Rectal smooth muscle tissue (tissue), 1 donor: ENCODE measurements around the gene CHST9.
"Not testable (repeated sequence)": the region's sequence is repeated elsewhere in the genome, so short reads cannot be mapped to it uniquely, and the experiment has no call there.

ENCODE experiments used
- H3K27ac ChIP-seq: one replicate; pipeline ENCODE4 v1.7.0; 2013; ENCODE audit warnings: low read depth, low read length, inconsistent platforms
- H3K27me3 ChIP-seq: one replicate; pipeline ENCODE4 v1.7.0; 2013; ENCODE audit warnings: low read length; ENCODE audit not compliant: control insufficient read depth, insufficient read depth
- H3K36me3 ChIP-seq: one replicate; pipeline ENCODE4 v1.7.0; 2013; ENCODE audit warnings: low read length; ENCODE audit not compliant: control insufficient read depth, insufficient read depth
- H3K4me1 ChIP-seq: one replicate; pipeline ENCODE4 v1.7.0; 2013; ENCODE audit warnings: low read length; ENCODE audit not compliant: control insufficient read depth, insufficient read depth
- H3K4me3 ChIP-seq: one replicate; pipeline ENCODE4 v1.7.0; 2013; ENCODE audit warnings: low read length
- H3K9ac ChIP-seq: one replicate; pipeline ENCODE4 v1.7.0; 2013; ENCODE audit warnings: low read length

CHST9 gene

GRCh38 chr18:27149240-27149639 lies 35.9 kb downstream of the CHST9 start:
- not testable (repeated sequence) for H3K27me3 ChIP-seq, H3K4me1 ChIP-seq, H3K4me3 ChIP-seq, H3K36me3 ChIP-seq, H3K27ac ChIP-seq, H3K9ac ChIP-seq

- Histone ChIP-seq H3K27me3 (no peaks in the 10 kb centered on the region), H3K4me3 (no peak overlapping the region), H3K4me1 (no peaks in the 10 kb centered on the region), H3K27ac (no peak overlapping the region), H3K36me3 (no peaks in the 10 kb centered on the region), H3K9ac (no peak overlapping the region)
Observed at GRCh38 chr18:27144672-27145071, 40.4 kb downstream of the CHST9 start.

DNA sequence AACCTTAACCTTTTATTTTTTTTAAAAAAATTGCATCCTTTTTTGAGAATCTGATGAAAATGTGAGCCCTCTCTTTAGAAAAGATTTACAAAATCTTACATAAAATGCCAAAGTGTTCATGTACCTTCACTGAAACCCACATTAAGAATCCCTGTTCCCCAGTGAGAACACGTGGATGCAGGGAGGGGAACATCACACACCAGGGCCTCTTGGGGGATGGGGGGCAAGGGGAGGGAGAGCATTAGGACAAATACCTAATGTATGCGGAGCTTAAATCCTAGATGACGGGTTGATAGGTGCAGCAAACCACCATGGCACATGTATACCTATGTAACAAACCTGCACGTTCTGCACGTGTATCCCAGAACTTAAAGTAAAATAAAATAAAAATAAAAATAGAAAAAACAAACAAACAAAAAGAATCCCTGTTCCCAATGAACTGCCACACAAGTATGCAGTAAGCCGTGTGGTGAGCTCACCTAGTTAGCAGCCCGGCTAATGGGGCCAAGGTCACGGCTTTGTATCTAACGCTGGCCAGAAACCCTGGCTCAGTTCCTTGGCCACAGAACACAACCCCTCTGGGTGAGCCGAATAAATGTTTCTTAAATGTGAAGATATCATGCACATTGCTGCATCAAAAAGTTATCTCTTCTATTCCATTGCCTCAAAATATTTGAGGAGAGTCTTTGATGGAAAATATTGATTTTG lies 41.4 kb downstream of the CHST9 start:
- H3K36me3 ChIP-seq = no peaks in the 10 kb centered on the region
- no peak overlapping the region for H3K9ac ChIP-seq
- H3K27ac ChIP-seq = no peak overlapping the region
- no peak overlapping the region for H3K4me3 ChIP-seq
- no peaks in the 10 kb centered on the region for H3K27me3 ChIP-seq
- H3K4me1 ChIP-seq = no peaks in the 10 kb centered on the region

DNA sequence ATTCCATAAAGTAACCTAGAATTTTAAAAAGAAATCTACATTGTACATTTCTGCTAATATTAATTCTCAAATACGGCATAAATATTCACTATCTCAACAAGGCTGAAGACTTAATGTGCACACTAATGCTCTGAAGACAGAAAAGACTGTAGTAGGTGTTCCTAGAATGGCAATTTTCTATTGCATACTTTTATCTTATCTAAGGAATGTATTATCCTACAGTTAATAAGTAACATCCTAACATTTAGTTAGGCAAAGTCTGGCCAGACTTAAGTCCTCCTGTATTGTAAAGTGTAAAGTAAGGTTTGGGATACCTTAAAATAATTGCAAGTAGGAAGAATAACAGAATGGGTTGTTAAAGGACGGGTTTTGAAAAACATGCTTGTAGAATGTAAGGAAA lies 42.2 kb downstream of the CHST9 start:
- Histone ChIP-seq H3K27ac (no peak overlapping the region), H3K36me3 (no peaks in the 10 kb centered on the region), H3K9ac (no peak overlapping the region), H3K4me1 (no peaks in the 10 kb centered on the region), H3K4me3 (no peak overlapping the region), H3K27me3 (no peaks in the 10 kb centered on the region)

DNA sequence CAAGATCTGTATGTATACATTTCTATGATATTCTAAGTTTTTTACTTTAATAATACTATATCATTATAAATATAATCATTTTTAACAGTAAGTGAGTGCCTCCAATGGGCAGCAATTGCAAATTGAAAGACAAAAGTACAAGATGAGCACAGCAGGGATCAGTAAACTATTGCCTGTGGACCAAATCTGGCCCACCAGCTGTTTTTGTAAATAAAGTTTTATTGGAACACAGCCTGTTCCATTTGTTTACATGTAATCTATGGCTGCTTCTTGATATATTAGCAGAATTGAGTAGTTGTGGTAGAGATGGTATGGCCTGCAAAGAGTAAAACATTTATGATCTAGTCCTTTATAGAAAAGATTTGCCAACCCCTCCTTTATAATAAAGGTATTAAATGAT lies 43.2 kb downstream of the CHST9 start:
- Histone ChIP-seq H3K27ac (no peak overlapping the region), H3K4me1 (no peaks in the 10 kb centered on the region), H3K4me3 (no peak overlapping the region), H3K36me3 (no peaks in the 10 kb centered on the region), H3K9ac (no peak overlapping the region), H3K27me3 (no peaks in the 10 kb centered on the region)

- Histone ChIP-seq H3K36me3 (no peaks in the 10 kb centered on the region), H3K27me3 (no peaks in the 10 kb centered on the region), H3K9ac (no peak overlapping the region), H3K27ac (no peak overlapping the region), H3K4me3 (no peak overlapping the region), H3K4me1 (no peaks in the 10 kb centered on the region)
Observed at GRCh38 chr18:27138079-27138478, 47.0 kb downstream of the CHST9 start.

- Histone ChIP-seq H3K27ac (no peak overlapping the region), H3K36me3 (no peaks in the 10 kb centered on the region), H3K4me3 (no peak overlapping the region)
Observed at GRCh38 chr18:27136208-27136535, 48.9 kb downstream of the CHST9 start.

GRCh38 chr18:27135504-27136207 lies 49.5 kb downstream of the CHST9 start:
- Histone ChIP-seq H3K9ac (no peak overlapping the region), H3K27me3 (no peaks in the 10 kb centered on the region), H3K27ac (no peak overlapping the region)

More at GRCh38 chr18:27136208-27136535, 48.9 kb downstream of the CHST9 start:
- Histone ChIP-seq H3K27me3 (no peaks in the 10 kb centered on the region), H3K9ac (no peak overlapping the region), H3K4me1 (no peaks in the 10 kb centered on the region)

DNA sequence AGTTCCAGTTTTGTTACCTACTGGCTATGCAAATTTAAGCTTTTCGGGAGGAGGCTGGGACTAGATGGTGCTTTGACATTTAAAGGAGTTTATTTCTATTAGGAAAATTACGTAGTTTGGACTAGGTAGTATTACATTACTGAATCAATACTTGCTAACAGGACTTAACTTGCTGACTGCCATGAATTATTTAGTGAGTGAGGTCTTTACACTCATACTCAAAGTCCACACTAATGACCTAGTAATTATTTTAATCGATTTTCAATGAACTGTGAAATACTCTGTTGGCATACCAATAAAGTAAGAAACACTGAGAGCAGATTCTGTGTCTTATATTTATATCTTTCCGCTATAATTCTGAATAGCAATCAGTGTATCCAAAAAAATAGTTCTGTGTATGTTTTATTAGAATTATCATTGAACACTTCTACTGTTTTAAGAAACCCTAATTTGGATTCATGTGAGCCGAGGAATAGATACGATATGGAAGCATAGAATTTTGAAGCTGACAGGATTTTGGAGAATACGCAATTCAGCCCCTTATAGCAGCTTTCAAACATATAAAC lies 55.0 kb downstream of the CHST9 start:
- Histone ChIP-seq H3K4me1 (no peaks in the 10 kb centered on the region), H3K27ac (no peak overlapping the region), H3K27me3 (no peaks in the 10 kb centered on the region), H3K36me3 (no peaks in the 10 kb centered on the region), H3K9ac (no peak overlapping the region), H3K4me3 (no peak overlapping the region)

More at GRCh38 chr18:27135504-27136207, 49.5 kb downstream of the CHST9 start:
- H3K4me1 ChIP-seq = no peaks in the 10 kb centered on the region
- H3K36me3 ChIP-seq = no peaks in the 10 kb centered on the region
- H3K4me3 ChIP-seq = no peak overlapping the region

- no peaks in the 10 kb centered on the region for H3K27me3 ChIP-seq
Observed at GRCh38 chr18:27124196-27124595, 60.9 kb downstream of the CHST9 start.

GRCh38 chr18:27121108-27121507 lies 64.0 kb downstream of the CHST9 start:
- H3K4me3 ChIP-seq = no peak overlapping the region
- H3K27ac ChIP-seq = no peak overlapping the region
- no peaks in the 10 kb centered on the region for H3K27me3 ChIP-seq

More at GRCh38 chr18:27124196-27124595, 60.9 kb downstream of the CHST9 start:
- no peak overlapping the region for H3K4me3 ChIP-seq
- no peak overlapping the region for H3K9ac ChIP-seq
- H3K36me3 ChIP-seq = no peaks in the 10 kb centered on the region
- H3K4me1 ChIP-seq = no peaks in the 10 kb centered on the region
- no peak overlapping the region for H3K27ac ChIP-seq

DNA sequence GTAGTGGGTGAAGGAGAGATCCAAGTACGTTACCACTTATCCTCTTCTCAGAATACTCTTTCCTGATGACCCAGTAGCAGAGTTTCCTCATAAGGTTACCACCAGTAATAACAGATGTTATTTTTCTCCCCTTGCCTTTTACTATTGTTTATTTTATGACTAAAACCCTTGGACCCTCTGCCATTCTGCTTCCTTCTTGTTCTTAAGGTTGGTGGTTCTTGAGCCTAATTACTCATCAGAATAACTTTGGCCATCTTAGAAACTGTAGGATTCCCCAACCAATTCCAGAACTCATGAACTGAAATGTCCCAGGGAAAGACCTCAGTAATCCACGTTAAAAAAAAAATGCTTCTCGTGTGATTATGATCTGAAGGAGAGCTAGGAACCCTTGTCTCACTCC lies 64.9 kb downstream of the CHST9 start:
- Histone ChIP-seq H3K4me3 (no peak overlapping the region), H3K27me3 (no peaks in the 10 kb centered on the region), H3K9ac (no peak overlapping the region), H3K4me1 (no peaks in the 10 kb centered on the region), H3K27ac (no peak overlapping the region), H3K36me3 (no peaks in the 10 kb centered on the region)

More at GRCh38 chr18:27121108-27121507, 64.0 kb downstream of the CHST9 start:
- no peak overlapping the region for H3K9ac ChIP-seq
- H3K36me3 ChIP-seq = no peaks in the 10 kb centered on the region
- H3K4me1 ChIP-seq = no peaks in the 10 kb centered on the region

GRCh38 chr18:27118973-27119372 lies 66.1 kb downstream of the CHST9 start:
- H3K4me1 ChIP-seq = no peaks in the 10 kb centered on the region
- H3K27me3 ChIP-seq = no peaks in the 10 kb centered on the region
- no peak overlapping the region for H3K9ac ChIP-seq
- H3K36me3 ChIP-seq = no peaks in the 10 kb centered on the region
- H3K4me3 ChIP-seq = no peak overlapping the region
- no peak overlapping the region for H3K27ac ChIP-seq
